Skeletal muscle satellite cell (primary cell): ENCODE measurements around the gene CADM1.

Source experiments
- H3K27me3 ChIP-seq: 2 replicates; pipeline ENCODE4 v1.7.0; 2013; ENCODE audit warnings: low read length; ENCODE audit not compliant: control insufficient read depth, insufficient read depth
- H3K36me3 ChIP-seq: 2 replicates; pipeline ENCODE4 v1.7.0; 2013; ENCODE audit warnings: mild to moderate bottlenecking, control low read depth, low read length; ENCODE audit not compliant: insufficient read depth
- H3K4me1 ChIP-seq: 2 replicates; pipeline ENCODE4 v1.7.0; 2013; ENCODE audit warnings: low read length; ENCODE audit not compliant: control insufficient read depth, insufficient read depth
- H3K4me2 ChIP-seq: 2 replicates; pipeline ENCODE4 v1.7.0; 2013; ENCODE audit warnings: mild to moderate bottlenecking, low read length
- H3K4me3 ChIP-seq: 2 replicates; pipeline ENCODE4 v1.7.0; 2013; ENCODE audit warnings: low read length
- H3K9ac ChIP-seq: 2 replicates; pipeline ENCODE4 v1.7.0; 2013; ENCODE audit warnings: mild to moderate bottlenecking, low read depth, low read length, moderate library complexity
- H3K9me3 ChIP-seq: replicated peaks from 2 replicates; pipeline ENCODE4 v1.7.0; 2013; ENCODE audit warnings: mild to moderate bottlenecking, control low read depth, low read length

CADM1 gene

DNA sequence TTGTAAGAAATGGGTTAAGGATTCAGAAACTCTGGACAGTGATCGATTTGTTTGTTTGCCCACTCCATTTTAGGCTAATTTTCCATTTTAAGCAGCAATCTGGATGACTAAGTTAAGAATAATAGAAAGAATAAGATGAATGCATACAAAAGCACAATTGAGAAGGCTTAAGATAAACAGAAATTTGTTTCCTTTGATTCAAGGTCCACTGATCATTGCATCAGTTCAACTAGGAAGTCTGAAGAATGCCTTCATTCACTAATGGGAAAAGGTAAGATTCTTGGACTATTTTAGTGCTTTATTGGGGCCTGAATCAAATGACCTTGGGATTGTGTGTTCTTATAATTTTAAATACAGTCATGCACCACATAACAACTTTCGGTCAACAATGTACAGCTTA is 140.8 kb downstream of the CADM1 start:
- H3K4me3 ChIP-seq, result no peak overlapping the region
- no peaks in the 10 kb centered on the region for H3K4me1 ChIP-seq
- H3K36me3 ChIP-seq, result no peaks in the 10 kb centered on the region
- no peak overlapping the region for H3K4me2 ChIP-seq
- no peak overlapping the region for H3K9ac ChIP-seq
- H3K9me3 ChIP-seq, result no peaks in the 10 kb centered on the region
- no peaks in the 10 kb centered on the region for H3K27me3 ChIP-seq

GRCh38 chr11:115362997-115363396 is 141.2 kb downstream of the CADM1 start:
- no peak overlapping the region for H3K9ac ChIP-seq
- no peak overlapping the region for H3K4me3 ChIP-seq
- no peaks in the 10 kb centered on the region for H3K27me3 ChIP-seq
- H3K4me2 ChIP-seq, result no peak overlapping the region
- no peaks in the 10 kb centered on the region for H3K9me3 ChIP-seq
- no peaks in the 10 kb centered on the region for H3K4me1 ChIP-seq
- no peaks in the 10 kb centered on the region for H3K36me3 ChIP-seq

DNA sequence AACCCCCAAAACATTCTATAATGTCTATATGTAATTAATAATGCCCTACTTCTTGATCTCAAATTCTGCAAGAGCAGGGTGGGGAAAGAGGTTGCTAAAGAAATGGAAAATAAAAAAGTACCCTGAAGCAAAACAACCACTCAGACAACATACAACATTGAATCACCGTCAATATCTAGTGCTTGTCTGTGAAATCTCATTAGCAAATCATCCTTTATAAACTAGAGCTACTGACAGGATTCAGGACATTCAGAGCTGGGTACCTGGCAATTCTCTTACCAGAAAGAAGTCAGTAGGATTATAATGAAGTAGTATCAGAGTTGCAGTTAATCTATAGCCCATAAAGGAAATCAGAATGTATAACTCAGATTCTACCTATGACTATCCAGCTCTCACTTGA is 143.2 kb downstream of the CADM1 start:
- Histone ChIP-seq H3K9ac (no peak overlapping the region), H3K4me3 (no peak overlapping the region), H3K4me1 (no peaks in the 10 kb centered on the region)

GRCh38 chr11:115360186-115360824 is 143.9 kb downstream of the CADM1 start:
- H3K4me1 ChIP-seq, result no peaks in the 10 kb centered on the region
- no peaks in the 10 kb centered on the region for H3K27me3 ChIP-seq
- H3K4me2 ChIP-seq, result no peak overlapping the region
- H3K9ac ChIP-seq, result no peak overlapping the region
- H3K4me3 ChIP-seq, result no peak overlapping the region
- no peaks in the 10 kb centered on the region for H3K36me3 ChIP-seq
- no peaks in the 10 kb centered on the region for H3K9me3 ChIP-seq

More for the DNA sequence above, 143.2 kb downstream of the CADM1 start:
- Histone ChIP-seq H3K4me2 (no peak overlapping the region), H3K27me3 (no peaks in the 10 kb centered on the region), H3K9me3 (no peaks in the 10 kb centered on the region), H3K36me3 (no peaks in the 10 kb centered on the region)

DNA sequence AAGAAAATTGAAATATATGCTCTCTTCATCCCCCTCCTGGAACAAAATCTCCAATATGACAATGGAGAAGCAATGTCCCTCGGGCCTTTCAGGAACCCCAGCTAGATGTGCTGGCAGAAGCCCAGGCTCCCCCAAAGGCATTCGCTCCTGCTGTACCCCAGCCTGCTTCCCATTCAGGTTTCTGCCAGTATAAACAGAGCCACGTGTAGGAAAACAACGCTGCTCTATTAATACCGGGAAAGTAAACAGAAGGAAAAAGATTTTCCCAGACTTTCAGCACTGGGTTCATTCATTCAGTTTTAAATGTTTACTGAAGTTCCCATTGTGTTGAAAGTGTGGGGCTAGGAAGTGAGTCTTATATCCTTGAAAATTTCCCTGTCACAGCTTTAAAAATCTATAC is 147.1 kb downstream of the CADM1 start:
- no peak overlapping the region for H3K4me3 ChIP-seq

DNA sequence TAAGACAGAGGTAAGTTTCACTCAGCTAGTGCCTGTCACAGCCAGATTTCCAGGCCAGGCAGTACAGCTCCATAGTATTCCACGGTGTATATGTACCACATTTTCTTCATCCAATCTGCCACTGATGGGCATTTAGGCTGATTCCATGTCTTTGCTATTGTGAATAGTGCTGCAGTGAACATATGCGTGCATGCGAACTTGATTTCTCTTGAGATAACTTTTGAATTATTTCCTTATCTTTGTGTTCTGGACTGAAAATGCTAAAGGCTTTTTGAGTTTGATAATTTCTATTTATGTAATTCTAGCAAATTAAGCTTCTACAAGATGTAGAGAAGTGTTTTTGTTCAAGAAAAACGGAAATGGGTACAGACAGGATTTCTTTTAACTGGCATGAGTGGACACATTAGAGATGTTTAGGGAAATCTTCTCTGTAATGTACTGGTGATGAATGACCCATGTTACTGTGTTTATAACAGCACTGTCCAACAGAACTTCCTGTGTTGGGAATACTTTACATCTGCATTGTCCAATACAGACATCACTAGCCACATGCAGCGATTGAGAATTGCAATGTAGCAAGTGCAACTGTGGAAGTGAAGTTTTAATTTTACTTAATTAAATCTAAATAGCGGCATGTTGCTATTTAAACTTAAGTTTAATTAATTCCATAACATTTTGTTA is 151.3 kb downstream of the CADM1 start:
- H3K4me3 ChIP-seq, result no peak overlapping the region
- no peak overlapping the region for H3K4me2 ChIP-seq
- no peaks in the 10 kb centered on the region for H3K4me1 ChIP-seq
- no peak overlapping the region for H3K9ac ChIP-seq
- H3K27me3 ChIP-seq, result no peaks in the 10 kb centered on the region
- no peaks in the 10 kb centered on the region for H3K9me3 ChIP-seq
- no peaks in the 10 kb centered on the region for H3K36me3 ChIP-seq

More for the DNA sequence above, 147.1 kb downstream of the CADM1 start:
- Histone ChIP-seq H3K4me1 (no peaks in the 10 kb centered on the region), H3K9me3 (no peaks in the 10 kb centered on the region), H3K36me3 (no peaks in the 10 kb centered on the region), H3K4me2 (no peak overlapping the region), H3K27me3 (no peaks in the 10 kb centered on the region), H3K9ac (no peak overlapping the region)

DNA sequence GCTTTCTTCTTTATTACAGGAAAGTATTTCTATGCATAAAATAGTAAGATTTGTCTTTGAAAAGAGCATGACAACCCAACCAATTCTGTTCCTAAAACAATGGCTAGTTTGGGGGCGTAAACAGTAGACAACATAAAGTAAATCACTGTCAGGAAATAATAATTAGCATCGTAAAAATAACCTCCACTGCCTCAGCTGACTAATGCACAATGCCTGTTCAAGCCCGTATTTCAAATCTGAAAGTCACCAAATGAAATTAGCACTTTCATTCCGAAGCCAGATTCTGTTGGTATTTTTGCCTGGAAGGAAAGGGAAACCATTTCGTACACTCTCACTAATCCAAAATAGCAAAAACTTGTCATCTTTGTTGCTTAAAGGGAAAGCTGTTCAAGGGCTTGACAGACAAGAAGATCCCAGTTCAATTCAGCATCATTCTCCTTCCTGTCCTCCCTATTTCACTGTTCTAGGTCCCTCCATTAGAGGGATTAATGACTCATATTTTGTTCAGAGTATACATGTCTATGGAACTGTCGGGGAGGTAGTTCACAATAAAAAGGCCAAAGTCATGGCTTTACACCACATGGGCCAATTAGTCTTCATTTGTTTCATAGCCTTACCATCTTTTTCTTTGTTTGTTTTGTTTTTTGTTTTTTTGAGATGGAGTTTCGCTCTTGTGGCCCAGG is 154.7 kb downstream of the CADM1 start:
- Histone ChIP-seq H3K4me3 (no peak overlapping the region), H3K36me3 (no peaks in the 10 kb centered on the region), H3K9ac (no peak overlapping the region), H3K4me2 (no peak overlapping the region), H3K4me1 (no peaks in the 10 kb centered on the region), H3K9me3 (no peaks in the 10 kb centered on the region), H3K27me3 (no peaks in the 10 kb centered on the region)

GRCh38 chr11:115348416-115348815 is 155.8 kb downstream of the CADM1 start:
- H3K36me3 ChIP-seq, result no peaks in the 10 kb centered on the region
- no peak overlapping the region for H3K4me2 ChIP-seq
- H3K9me3 ChIP-seq, result no peaks in the 10 kb centered on the region
- no peak overlapping the region for H3K4me3 ChIP-seq
- no peaks in the 10 kb centered on the region for H3K4me1 ChIP-seq
- H3K9ac ChIP-seq, result no peak overlapping the region
- H3K27me3 ChIP-seq, result no peaks in the 10 kb centered on the region

GRCh38 chr11:115347106-115347505 is 157.1 kb downstream of the CADM1 start:
- H3K4me1 ChIP-seq, result no peaks in the 10 kb centered on the region
- H3K4me2 ChIP-seq, result no peak overlapping the region
- no peak overlapping the region for H3K9ac ChIP-seq
- H3K9me3 ChIP-seq, result no peaks in the 10 kb centered on the region
- no peaks in the 10 kb centered on the region for H3K36me3 ChIP-seq
- H3K27me3 ChIP-seq, result no peaks in the 10 kb centered on the region
- no peak overlapping the region for H3K4me3 ChIP-seq

- no peaks in the 10 kb centered on the region for H3K9me3 ChIP-seq
- H3K4me3 ChIP-seq, result no peak overlapping the region
- H3K4me1 ChIP-seq, result no peaks in the 10 kb centered on the region
- H3K27me3 ChIP-seq, result no peaks in the 10 kb centered on the region
- no peak overlapping the region for H3K9ac ChIP-seq
- no peaks in the 10 kb centered on the region for H3K36me3 ChIP-seq
- H3K4me2 ChIP-seq, result no peak overlapping the region
Observed at GRCh38 chr11:115345840-115346239, 158.4 kb downstream of the CADM1 start.

DNA sequence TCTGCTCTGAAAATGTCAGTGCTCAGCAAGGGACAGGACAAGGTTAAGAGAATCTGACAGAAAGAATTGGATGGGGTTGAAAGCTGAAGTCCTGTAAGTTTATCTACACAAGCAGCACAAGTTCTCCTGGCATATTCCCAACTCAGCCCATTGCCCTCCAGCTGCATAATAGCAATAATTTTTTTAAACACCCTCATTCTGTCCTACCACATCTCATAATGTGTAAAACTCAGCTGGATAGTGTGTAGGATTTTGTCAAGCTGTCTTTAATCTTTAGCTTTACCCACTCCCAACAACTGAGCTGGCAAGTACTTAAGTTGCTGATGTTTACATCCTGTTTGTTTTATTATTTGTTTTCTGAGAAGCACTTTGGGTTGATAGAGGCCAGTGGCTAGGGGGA is 158.9 kb downstream of the CADM1 start:
- no peaks in the 10 kb centered on the region for H3K36me3 ChIP-seq
- H3K4me1 ChIP-seq, result no peaks in the 10 kb centered on the region
- H3K4me2 ChIP-seq, result no peak overlapping the region
- H3K9me3 ChIP-seq, result no peaks in the 10 kb centered on the region
- H3K27me3 ChIP-seq, result no peaks in the 10 kb centered on the region
- H3K9ac ChIP-seq, result no peak overlapping the region
- H3K4me3 ChIP-seq, result no peak overlapping the region
